GM23338 (cell line): ENCODE measurements around the gene YES1. TPM values are rescaled to one million over a fixed set of nuclear protein-coding genes. Genes with fewer than 3 reads are reported as not detected.

Experiments used
- ATAC-seq: fragments of 200-7000 bp; cut with Tn5 transposase; 3 replicates; pipeline ENCODE4 v1.9.1; 2020
- DNase-seq: peaks from one replicate; pipeline ENCODE4 v3.0.0-alpha.2; 2015; ENCODE audit warnings: low spot score
- H2AFZ ChIP-seq: fragments of 200-600 bp; sonication (generic); 2 replicates; pipeline ENCODE4 v1.8.0; 2016; ENCODE audit warnings: antibody characterized with exemption, mild to moderate bottlenecking, moderate library complexity
- H3F3A ChIP-seq: fragments of 200-600 bp; sonication (generic); replicated peaks from 2 replicates; pipeline ENCODE4 v1.8.0; 2017; ENCODE audit warnings: antibody characterized with exemption, mixed run types, low read depth
- H3K27ac ChIP-seq: fragments of 200-600 bp; sonication (generic); 2 replicates; pipeline ENCODE4 v1.6.1; 2016; ENCODE audit warnings: low read depth
- H3K27me3 ChIP-seq: fragments of 200-600 bp; sonication (generic); 2 replicates; pipeline ENCODE4 v1.8.0; 2016; ENCODE audit warnings: mild to moderate bottlenecking, mixed run types, moderate library complexity; ENCODE audit not compliant: insufficient read depth
- H3K36me3 ChIP-seq: fragments of 200-600 bp; sonication (generic); 2 replicates; pipeline ENCODE4 v1.8.0; 2016; ENCODE audit warnings: mild to moderate bottlenecking; ENCODE audit not compliant: insufficient read depth
- H3K4me1 ChIP-seq: fragments of 200-600 bp; sonication (generic); 2 replicates; pipeline ENCODE4 v1.8.0; 2016; ENCODE audit warnings: mild to moderate bottlenecking, moderate library complexity; ENCODE audit not compliant: insufficient read depth
- H3K4me2 ChIP-seq: fragments of 200-600 bp; sonication (generic); 2 replicates; pipeline ENCODE4 v1.7.1; 2017; ENCODE audit warnings: mixed run types
- H3K4me3 ChIP-seq: fragments of 200-600 bp; sonication (generic); 2 replicates; pipeline ENCODE4 v1.6.1; 2016; ENCODE audit warnings: mixed run types
- H3K79me2 ChIP-seq: fragments of 200-600 bp; sonication (generic); replicated peaks from 2 replicates; pipeline ENCODE4 v1.8.0; 2017; ENCODE audit warnings: mild to moderate bottlenecking; ENCODE audit not compliant: insufficient read depth
- H3K9me2 ChIP-seq: fragments of 200-600 bp; sonication (generic); 2 replicates; pipeline ENCODE4 v1.8.0; 2017; ENCODE audit not compliant: insufficient read depth
- H4K20me1 ChIP-seq: fragments of 200-600 bp; sonication (generic); replicated peaks from 2 replicates; pipeline ENCODE4 v1.8.0; 2017; ENCODE audit warnings: mild to moderate bottlenecking; ENCODE audit not compliant: insufficient read depth
- H3K27ac Mint-ChIP-seq: 2 replicates; pipeline ENCODE4 v1.8.0; 2020; ENCODE audit warnings: inconsistent platforms, mild to moderate bottlenecking, moderate library complexity, mixed read lengths
- H3K27me3 Mint-ChIP-seq: 3 replicates; pipeline ENCODE4 v1.8.0; 2022; ENCODE audit warnings: low read depth, mild to moderate bottlenecking, moderate library complexity, mixed read lengths, inconsistent platforms; ENCODE audit not compliant: insufficient read depth, poor library complexity
- H3K36me3 Mint-ChIP-seq: 3 replicates; pipeline ENCODE4 v1.8.0; 2021; ENCODE audit warnings: low read depth, mild to moderate bottlenecking, inconsistent platforms, moderate library complexity, mixed read lengths
- H3K4me1 Mint-ChIP-seq: 3 replicates; pipeline ENCODE4 v1.8.0; 2020; ENCODE audit warnings: mild to moderate bottlenecking, inconsistent platforms, mixed read lengths
- H3K4me3 Mint-ChIP-seq: 3 replicates; pipeline ENCODE4 v1.8.0; 2021; ENCODE audit warnings: moderate library complexity, mild to moderate bottlenecking, inconsistent platforms, mixed read lengths
- H3K9me3 Mint-ChIP-seq: 3 replicates; pipeline ENCODE4 v1.8.0; 2020; ENCODE audit warnings: moderate library complexity, mild to moderate bottlenecking, inconsistent platforms, mixed read lengths
- CREB1 ChIP-seq: fragments of 250-450 bp; sonication (Bioruptor Pico); IDR thresholded peaks from 2 replicates; pipeline ENCODE4 v1.5.0; 2020; ENCODE audit warnings: low read depth, mild to moderate bottlenecking, moderate library complexity
- CTCF ChIP-seq, 2 experiments: fragments of 200-600 bp in 1 of 2; sonication (generic) in 1 of 2; conservative IDR thresholded peaks; 2 replicates each; pipeline versions ENCODE4 v1.5.1 to v1.6.1; 2016 to 2017; ENCODE audit warnings: antibody characterized with exemption in 2 of 2, low read depth in 2 of 2, mild to moderate bottlenecking in 2 of 2, moderate library complexity in 1 of 2
- ETS1 ChIP-seq: IDR thresholded peaks from 2 replicates; pipeline ENCODE4 v1.6.1; 2016; ENCODE audit warnings: antibody characterized with exemption
- EZH2 ChIP-seq: fragments of 200-600 bp; sonication (generic); IDR thresholded peaks from one replicate; pipeline ENCODE4 v1.8.0; 2017; ENCODE audit warnings: antibody characterized with exemption, mild to moderate bottlenecking, low read depth; ENCODE audit not compliant: unreplicated experiment
- NANOG ChIP-seq: IDR thresholded peaks from 2 replicates; pipeline ENCODE4 v1.6.1; 2016; ENCODE audit warnings: antibody characterized with exemption, borderline replicate concordance
- POLR2AphosphoS5 ChIP-seq: IDR thresholded peaks from 2 replicates; pipeline ENCODE4 v1.6.1; 2016; ENCODE audit warnings: antibody characterized with exemption, low read depth
- REST ChIP-seq: IDR thresholded peaks from one replicate; pipeline ENCODE4 v1.6.1; 2018; ENCODE audit warnings: antibody characterized with exemption; ENCODE audit not compliant: unreplicated experiment
- STAT1 ChIP-seq: IDR thresholded peaks from one replicate; pipeline ENCODE4 v1.6.1; 2016; ENCODE audit warnings: antibody characterized with exemption; ENCODE audit not compliant: unreplicated experiment
- ZNF462 ChIP-seq: fragments of 250-450 bp; sonication (Bioruptor Pico); IDR thresholded peaks from 2 replicates; pipeline ENCODE4 v1.5.0; 2020; ENCODE audit warnings: mild to moderate bottlenecking, moderate library complexity
- polyA plus RNA-seq: library from polyadenylated mRNA; unstranded; fragments of >200 nt; fragmentation: Nextera tagmentation; extraction: Ambion mirVana; gene quantifications from 2 replicates; pipeline ENCODE4 v1.2.1, GENCODE V29; 2016
- total RNA-seq: library from RNA; depleted of rRNA; stranded (reverse); fragments of >200 nt; shearing (Covaris generic); gene quantifications from 2 replicates; pipeline ENCODE4 v1.2.3, GENCODE V29; 2014

YES1 gene
- total and polyA plus RNA-seq, 2 experiments from 2014 or later, result 25.4 to 327 TPM

- H3K36me3 ChIP-seq, result no peaks in the 10 kb centered on the region; the same call in 1 of the 2 replicates
- H4K20me1 ChIP-seq, result peaks cover 10% of the 10 kb centered on the region
- Mint-ChIP-seq H3K36me3 (peaks cover 77% of the 10 kb centered on the region), H3K4me3 (no peak overlapping the region), H3K9me3 (no peaks in the 10 kb centered on the region), H3K4me1 (peaks cover 13% of the 10 kb centered on the region), H3K27ac (no peak overlapping the region), H3K27me3 (peaks cover 6% of the 10 kb centered on the region)
- TF ChIP-seq POLR2AphosphoS5 (no peak), ETS1 (no peak), REST (no peak), EZH2 (no peak), CREB1 (CRISPR knock-in tag) (no peak), CTCF (conservative IDR thresholded peaks at IDR 0.05; ENCODE audit: low read depth in 2 of 2) (no peak), NANOG (no peak), ZNF462 (CRISPR knock-in tag) (no peak), STAT1 (no peak)
- H3K27ac ChIP-seq, result no peak overlapping the region
- H3K27me3 ChIP-seq, result no peaks in the 10 kb centered on the region
- no peak overlapping the region for H2AFZ ChIP-seq
- ATAC-seq (no peak), DNase-seq (no peak)
- no peaks in the 10 kb centered on the region for H3K4me1 ChIP-seq
- no peak overlapping the region for H3K4me3 ChIP-seq
- H3K79me2 ChIP-seq, result 0 out of 2 replicates have a peak, but pooled peaks cover 5% of the 10 kb centered on the region
- no peaks in the 10 kb centered on the region for H3K9me2 ChIP-seq
- H3K4me2 ChIP-seq, result no peak overlapping the region
- 0 out of 2 replicates have a peak, but pooled peaks cover 2% of the 10 kb centered on the region for H3F3A ChIP-seq
These were observed 119.2 kb downstream of the YES1 start for GRCh38 chr18:692824-693223.
